H9 (cell line): ENCODE results near the gene LUZP2. TPM values are rescaled to one million over a fixed set of nuclear protein-coding genes. Genes with fewer than 3 reads are reported as not detected.

Experiments used
- DNase-seq: peaks from one replicate; pipeline ENCODE4 v3.0.0-alpha.2; 2017
- H2AFZ ChIP-seq: one replicate; pipeline ENCODE4 v1.6.1; 2013; ENCODE audit warnings: mild to moderate bottlenecking, low read length, control low read depth, moderate library complexity
- H2AK5ac ChIP-seq: 2 replicates; pipeline ENCODE4 v1.6.1; 2013; ENCODE audit warnings: low read length, control low read depth, mixed read lengths; ENCODE audit not compliant: insufficient read length
- H2BK120ac ChIP-seq: one replicate; pipeline ENCODE4 v1.6.1; 2013; ENCODE audit warnings: low read depth, mild to moderate bottlenecking, low read length, control low read depth, inconsistent platforms; ENCODE audit not compliant: poor library complexity, severe bottlenecking
- H2BK12ac ChIP-seq: 2 replicates; pipeline ENCODE4 v1.6.1; 2013; ENCODE audit warnings: low read length, control low read depth, mixed read lengths, low read depth; ENCODE audit not compliant: insufficient read length
- H2BK15ac ChIP-seq: 2 replicates; pipeline ENCODE4 v1.6.1; 2013; ENCODE audit warnings: low read depth, low read length, control low read depth
- H2BK20ac ChIP-seq: one replicate; pipeline ENCODE4 v1.6.1; 2013; ENCODE audit warnings: low read depth, mild to moderate bottlenecking, low read length, control low read depth, inconsistent platforms; ENCODE audit not compliant: poor library complexity, severe bottlenecking
- H2BK5ac ChIP-seq: 2 replicates; pipeline ENCODE4 v1.6.1; 2013; ENCODE audit warnings: low read length, control low read depth, mixed read lengths; ENCODE audit not compliant: insufficient read length
- H3K14ac ChIP-seq: 2 replicates; pipeline ENCODE4 v1.6.1; 2013; ENCODE audit warnings: low read length, control low read depth; ENCODE audit not compliant: insufficient read depth
- H3K18ac ChIP-seq: 2 replicates; pipeline ENCODE4 v1.6.1; 2013; ENCODE audit warnings: low read depth, mild to moderate bottlenecking, mixed read lengths, low read length, control low read depth; ENCODE audit not compliant: insufficient read length
- H3K23ac ChIP-seq: 2 replicates; pipeline ENCODE4 v1.6.1; 2013; ENCODE audit warnings: low read length, control low read depth, mixed read lengths, low read depth; ENCODE audit not compliant: insufficient read length
- H3K23me2 ChIP-seq: 2 replicates; pipeline ENCODE4 v1.6.1; 2013; ENCODE audit warnings: low read depth, mild to moderate bottlenecking, mixed read lengths, low read length, control low read depth; ENCODE audit not compliant: insufficient read length, poor library complexity, severe bottlenecking
- H3K27ac ChIP-seq: 2 replicates; pipeline ENCODE4 v1.5.1; 2013; ENCODE audit warnings: low read length, control low read depth, mixed read lengths, low read depth; ENCODE audit not compliant: insufficient read length
- H3K27me3 ChIP-seq: 2 replicates; pipeline ENCODE4 v1.6.1; 2013; ENCODE audit warnings: low read length, control low read depth, inconsistent platforms; ENCODE audit not compliant: insufficient read depth
- H3K4ac ChIP-seq: 2 replicates; pipeline ENCODE4 v1.6.1; 2013; ENCODE audit warnings: low read depth, mild to moderate bottlenecking, control low read depth, inconsistent platforms, low read length, moderate library complexity
- H3K4me1 ChIP-seq: 2 replicates; pipeline ENCODE4 v1.6.1; 2013; ENCODE audit warnings: low read length, control low read depth, inconsistent platforms; ENCODE audit not compliant: insufficient read depth
- H3K4me2 ChIP-seq: 2 replicates; pipeline ENCODE4 v1.6.1; 2013; ENCODE audit warnings: low read length, control low read depth, mixed read lengths; ENCODE audit not compliant: insufficient read length, insufficient read depth
- H3K56ac ChIP-seq: 2 replicates; pipeline ENCODE4 v1.6.1; 2013; ENCODE audit warnings: low read depth, mild to moderate bottlenecking, mixed read lengths, low read length, control low read depth; ENCODE audit not compliant: insufficient read length
- H3K79me1 ChIP-seq: 2 replicates; pipeline ENCODE4 v1.6.1; 2013; ENCODE audit warnings: low read depth, mild to moderate bottlenecking, moderate library complexity, low read length, control low read depth, inconsistent platforms; ENCODE audit not compliant: insufficient read depth, poor library complexity, severe bottlenecking
- H3K79me2 ChIP-seq: 2 replicates; pipeline ENCODE4 v1.6.1; 2013; ENCODE audit warnings: low read length, control low read depth, inconsistent platforms; ENCODE audit not compliant: insufficient read depth
- H3K9ac ChIP-seq: 2 replicates; pipeline ENCODE4 v1.6.1; 2013; ENCODE audit warnings: low read length, control low read depth, mixed read lengths; ENCODE audit not compliant: insufficient read length; ENCODE audit errors: extremely low read depth
- H3K9me3 ChIP-seq: one replicate; pipeline ENCODE4 v1.6.1; 2013; ENCODE audit warnings: low read depth, low read length, inconsistent platforms; ENCODE audit not compliant: control insufficient read depth
- H3T11ph ChIP-seq: one replicate; pipeline ENCODE4 v1.6.1; 2013; ENCODE audit warnings: mild to moderate bottlenecking, low read length, control low read depth, inconsistent platforms
- H4K20me1 ChIP-seq: one replicate; pipeline ENCODE4 v1.6.1; 2013; ENCODE audit not compliant: control insufficient read depth, insufficient read length, insufficient read depth
- H4K5ac ChIP-seq: 2 replicates; pipeline ENCODE4 v1.6.1; 2013; ENCODE audit warnings: low read depth, mild to moderate bottlenecking, mixed read lengths, low read length, control low read depth; ENCODE audit not compliant: insufficient read length
- H4K8ac ChIP-seq: replicated peaks from 2 replicates; pipeline ENCODE4 v1.6.1; 2013; ENCODE audit warnings: low read length, control low read depth, mixed read lengths, low read depth; ENCODE audit not compliant: insufficient read length
- H4K91ac ChIP-seq: 2 replicates; pipeline ENCODE4 v1.6.1; 2013; ENCODE audit warnings: low read depth, mild to moderate bottlenecking, moderate library complexity, mixed read lengths, low read length, control low read depth; ENCODE audit not compliant: insufficient read length
- H3K27ac Mint-ChIP-seq, 3 experiments: 2 replicates in 2 of 3; 3 replicates in 1 of 3; pipeline ENCODE4 v1.8.0; 2020 to 2021; ENCODE audit warnings: mixed read lengths in 3 of 3, mild to moderate bottlenecking in 1 of 3, moderate library complexity in 1 of 3
- H3K27me3 Mint-ChIP-seq: 2 replicates; pipeline ENCODE4 v1.8.0; 2021; ENCODE audit warnings: low read depth, mild to moderate bottlenecking, moderate library complexity, mixed read lengths
- H3K36me3 Mint-ChIP-seq, 3 experiments: 2 replicates in 2 of 3; 3 replicates in 1 of 3; pipeline ENCODE4 v1.8.0; 2020 to 2021; ENCODE audit warnings: low read depth in 3 of 3, mixed read lengths in 3 of 3; ENCODE audit not compliant: insufficient read depth in 1 of 3
- H3K4me1 Mint-ChIP-seq, 2 experiments: 2 replicates each; pipeline ENCODE4 v1.8.0; 2020; ENCODE audit warnings: mixed read lengths in 2 of 2
- H3K4me3 Mint-ChIP-seq, 2 experiments: 2 replicates in 1 of 2; 3 replicates in 1 of 2; pipeline ENCODE4 v1.8.0; 2020 to 2021; ENCODE audit warnings: mild to moderate bottlenecking in 2 of 2, mixed read lengths in 2 of 2, moderate library complexity in 1 of 2
- H3K9me3 Mint-ChIP-seq, 2 experiments: 2 replicates in 1 of 2; 3 replicates in 1 of 2; pipeline ENCODE4 v1.8.0; 2020; ENCODE audit warnings: mild to moderate bottlenecking in 2 of 2, mixed read lengths in 2 of 2, moderate library complexity in 1 of 2
- CTCF ChIP-seq: fragments of 200-600 bp; sonication (generic); conservative IDR thresholded peaks from 3 replicates; pipeline ENCODE4 v1.8.0; 2021; ENCODE audit warnings: antibody characterized with exemption, mild to moderate bottlenecking
- WGBS: extraction: QIAGEN DNeasy Blood & Tissue Kit; methylation state at CpG from one replicate; pipeline ENCODE4 v1.1.7; 2013; ENCODE audit warnings: missing lambda C conversion rate, low lambda C conversion rate, mixed read lengths; ENCODE audit not compliant: insufficient read length; ENCODE audit errors: extremely low coverage; 5-methylcytosine and 5-hydroxymethylcytosine counted together
- total RNA-seq: library from RNA; stranded (reverse); gene quantifications from 2 replicates; pipeline ENCODE4 v1.2.1, GENCODE V29; 2021

The LUZP2 gene
- total RNA-seq, 1 experiment from 2014 or later = 25.4 TPM

- no peak overlapping the region for H2BK12ac ChIP-seq
- no peak overlapping the region for H3K9ac ChIP-seq
- no peak overlapping the region for H3K18ac ChIP-seq
- Mint-ChIP-seq H3K27ac (no peak overlapping the region), H3K4me1 (peaks cover 7 to 8% of the 10 kb centered on the region in 2 experiments), H3K4me3 (no peak overlapping the region), H3K36me3 (no peaks in the 10 kb centered on the region), H3K27me3 (no peaks in the 10 kb centered on the region), H3K9me3 (no peaks in the 10 kb centered on the region)
- no peak overlapping the region for H2AFZ ChIP-seq
- no CpG with 5 or more reads among the region's 1 CpG for WGBS
- H3K23me2 ChIP-seq = no peaks in the 10 kb centered on the region
- no peak overlapping the region for H4K8ac ChIP-seq
- no peak overlapping the region for H2BK15ac ChIP-seq
- H2BK120ac ChIP-seq = no peak overlapping the region
- no peak overlapping the region for H2BK20ac ChIP-seq
- H3K4me1 ChIP-seq = no peaks in the 10 kb centered on the region
- DNase-seq = no peak
- no peaks in the 10 kb centered on the region for H3K27me3 ChIP-seq
- no peak overlapping the region for H3K14ac ChIP-seq
- H3K4ac ChIP-seq = no peak overlapping the region
- no peak for TF ChIP-seq CTCF
- no peak overlapping the region for H3T11ph ChIP-seq
- no peak overlapping the region for H4K91ac ChIP-seq
- no peak overlapping the region for H3K4me2 ChIP-seq
- H3K9me3 ChIP-seq = no peaks in the 10 kb centered on the region
- no peaks in the 10 kb centered on the region for H3K79me2 ChIP-seq
- H3K56ac ChIP-seq = no peak overlapping the region
- no peak overlapping the region for H3K23ac ChIP-seq
- H2BK5ac ChIP-seq = no peak overlapping the region
- H2AK5ac ChIP-seq = no peak overlapping the region
- H4K20me1 ChIP-seq = no peaks in the 10 kb centered on the region
- H3K27ac ChIP-seq = no peak overlapping the region
- H3K79me1 ChIP-seq = no peaks in the 10 kb centered on the region
- H4K5ac ChIP-seq = no peak overlapping the region
Measured at GRCh38 chr11:24572376-24572775, 75.5 kb downstream of the LUZP2 start.
